Lung (tissue), 12 donors: ENCODE data around the gene RIOK1. TPM values are rescaled to one million over a fixed set of nuclear protein-coding genes. Genes with fewer than 3 reads are reported as not detected.

Experiments
- ATAC-seq: fragments of 200-7000 bp; cut with Tn5 transposase; one replicate; pipeline ENCODE4 v1.9.1; 2020; ENCODE audit warnings: moderate number of reproducible peaks; ENCODE audit not compliant: insufficient read depth, low FRiP score
- DNase-seq, 3 donors: peaks; one replicate each; pipeline ENCODE4 v3.0.0-alpha.2; 2013 to 2017
- H3K27ac ChIP-seq, 2 donors: one replicate each; pipeline ENCODE4 v1.5.1; 2013; ENCODE audit warnings: mild to moderate bottlenecking in 2 of 2, moderate library complexity in 2 of 2, control low read depth in 1 of 2, inconsistent platforms in 1 of 2, low read depth in 1 of 2, low read length in 1 of 2
- H3K27me3 ChIP-seq, 3 donors: one replicate each; pipeline ENCODE4 v1.5.1; 2013; ENCODE audit warnings: low read length in 2 of 3; ENCODE audit not compliant: control insufficient read depth in 3 of 3, insufficient read depth in 3 of 3
- H3K36me3 ChIP-seq, 4 donors: one replicate each; pipeline ENCODE4 v1.5.1; 2013; ENCODE audit warnings: low read length in 4 of 4, mild to moderate bottlenecking in 1 of 4, moderate library complexity in 1 of 4; ENCODE audit not compliant: control insufficient read depth in 4 of 4, insufficient read depth in 4 of 4
- H3K4me1 ChIP-seq, 5 donors: one replicate each; pipeline ENCODE4 v1.5.1; 2013; ENCODE audit warnings: low read length in 5 of 5, mild to moderate bottlenecking in 2 of 5, moderate library complexity in 1 of 5; ENCODE audit not compliant: control insufficient read depth in 5 of 5, insufficient read depth in 5 of 5
- H3K4me3 ChIP-seq: one replicate; pipeline ENCODE4 v1.5.1; 2013; ENCODE audit warnings: mild to moderate bottlenecking, control low read depth, moderate library complexity
- H3K9ac ChIP-seq, 2 donors: one replicate each; pipeline ENCODE4 v1.5.1; 2013; ENCODE audit warnings: low read length in 2 of 2, control low read depth in 1 of 2; ENCODE audit not compliant: insufficient read depth in 1 of 2
- H3K9me3 ChIP-seq, 4 donors: one replicate each; pipeline ENCODE4 v1.5.1; 2013; ENCODE audit warnings: low read length in 3 of 4, mild to moderate bottlenecking in 1 of 4, moderate library complexity in 1 of 4; ENCODE audit not compliant: control insufficient read depth in 4 of 4, insufficient read depth in 3 of 4
- CTCF ChIP-seq: IDR thresholded peaks from 2 replicates; pipeline ENCODE4 v1.5.1; 2012; ENCODE audit warnings: mild to moderate bottlenecking; ENCODE audit errors: control extremely low read depth, extremely low read depth
- WGBS, 2 donors: extraction: QIAGEN DNeasy Blood & Tissue Kit; methylation state at CpG; one replicate each; pipeline ENCODE4 v1.1.7; 2013; 5-methylcytosine and 5-hydroxymethylcytosine counted together
- polyA plus RNA-seq, 2 donors: library from polyadenylated mRNA; stranded (reverse); fragments of 200-250 nt; gene quantifications; one replicate each; pipeline ENCODE4 v1.2.1, GENCODE V29; 2013
- total RNA-seq, 2 donors: library from RNA; depleted of rRNA in 1 of 2; stranded (reverse); fragments of >200 nt in 1 of 2; gene quantifications; one replicate each; pipeline ENCODE4 v1.2.1, GENCODE V29; 2014 to 2021
- donor health status: control.
- donor health status: control.
- donor health status: Bipolar disorder and iron deficiency.
- donor health status: healthy.
- donor health status: DM: yes; HTN: yes; CAD: no.

RIOK1 gene
- total and polyA plus RNA-seq, 4 donors, result 10.2 to 25.4 (median 15.1) TPM

GRCh38 chr6:7413151-7413823 is 23.7 kb downstream of the RIOK1 start:
- Histone ChIP-seq H3K27ac (no peak overlapping the region), H3K27me3 (no peaks in the 10 kb centered on the region), H3K36me3 (peaks cover 26 to 43% (median 30%) of the 10 kb centered on the region in 4 donors), H3K4me1 (peaks cover 0 to 12% (median 0%) of the 10 kb centered on the region in 5 donors), H3K9ac (no peak overlapping the region), H3K4me3 (no peak overlapping the region), H3K9me3 (no peaks in the 10 kb centered on the region)
- no peak for DNase-seq
- no peak for ATAC-seq
- TF ChIP-seq CTCF, result no peak
- 83 to 88% methylated on average over 2 of the region's 2 CpGs for WGBS, 2 donors

GRCh38 chr6:7414811-7415210 is 25.2 kb downstream of the RIOK1 start:
- H3K27ac ChIP-seq, result no peak overlapping the region
- no peak overlapping the region for H3K4me3 ChIP-seq
- H3K36me3 ChIP-seq, result peaks cover 25 to 46% (median 30%) of the 10 kb centered on the region in 4 donors
- WGBS, 2 donors, result 81 to 90% methylated on average over 7 of the region's 7 CpGs
- H3K9ac ChIP-seq, result no peak overlapping the region
- H3K9me3 ChIP-seq, result no peaks in the 10 kb centered on the region
- H3K4me1 ChIP-seq, result peaks cover 0 to 22% (median 7%) of the 10 kb centered on the region in 5 donors
- DNase-seq (no peak), ATAC-seq (no peak)
- H3K27me3 ChIP-seq, result no peaks in the 10 kb centered on the region
- no peak for TF ChIP-seq CTCF

- peak in 1 of 3 donors; percentile 35 for DNase-seq
- 83 to 88% methylated on average over 2 of the region's 2 CpGs for WGBS, 2 donors
- no peak for ATAC-seq
- no peak overlapping the region for H3K9ac ChIP-seq
- H3K27me3 ChIP-seq, result no peaks in the 10 kb centered on the region
- peaks cover 0 to 22% (median 7%) of the 10 kb centered on the region in 5 donors for H3K4me1 ChIP-seq
- H3K4me3 ChIP-seq, result no peak overlapping the region
- H3K36me3 ChIP-seq, result peaks cover 15 to 34% (median 23%) of the 10 kb centered on the region in 4 donors
- no peaks in the 10 kb centered on the region for H3K9me3 ChIP-seq
- no peak overlapping the region for H3K27ac ChIP-seq
- TF ChIP-seq CTCF, result no peak
Measured at GRCh38 chr6:7417684-7418083, 28.1 kb downstream of the RIOK1 start.
